Esophagus muscularis mucosa (tissue), 3 donors: Measurements from ENCODE around the gene GLB1L.

Experiments used
- POLR2AphosphoS5 ChIP-seq, 2 donors: sonication (generic); formaldehyde crosslinking; IDR thresholded peaks; one replicate each; pipeline ENCODE4 v1.6.1; 2017; ENCODE audit warnings: antibody characterized with exemption in 2 of 2
- TF ChIP-seq, protein P1 (sequence below), 3 experiments: fragments of 200-600 bp in 2 of 3; fragments of 450-650 bp in 1 of 3; sonication (generic) in 2 of 3; IDR thresholded peaks; one replicate each; pipeline ENCODE4 v1.5.1; 2017 to 2019; ENCODE audit warnings: antibody characterized with exemption in 3 of 3, mild to moderate bottlenecking in 2 of 3, moderate library complexity in 1 of 3

- TF ChIP-seq, protein P1, sequence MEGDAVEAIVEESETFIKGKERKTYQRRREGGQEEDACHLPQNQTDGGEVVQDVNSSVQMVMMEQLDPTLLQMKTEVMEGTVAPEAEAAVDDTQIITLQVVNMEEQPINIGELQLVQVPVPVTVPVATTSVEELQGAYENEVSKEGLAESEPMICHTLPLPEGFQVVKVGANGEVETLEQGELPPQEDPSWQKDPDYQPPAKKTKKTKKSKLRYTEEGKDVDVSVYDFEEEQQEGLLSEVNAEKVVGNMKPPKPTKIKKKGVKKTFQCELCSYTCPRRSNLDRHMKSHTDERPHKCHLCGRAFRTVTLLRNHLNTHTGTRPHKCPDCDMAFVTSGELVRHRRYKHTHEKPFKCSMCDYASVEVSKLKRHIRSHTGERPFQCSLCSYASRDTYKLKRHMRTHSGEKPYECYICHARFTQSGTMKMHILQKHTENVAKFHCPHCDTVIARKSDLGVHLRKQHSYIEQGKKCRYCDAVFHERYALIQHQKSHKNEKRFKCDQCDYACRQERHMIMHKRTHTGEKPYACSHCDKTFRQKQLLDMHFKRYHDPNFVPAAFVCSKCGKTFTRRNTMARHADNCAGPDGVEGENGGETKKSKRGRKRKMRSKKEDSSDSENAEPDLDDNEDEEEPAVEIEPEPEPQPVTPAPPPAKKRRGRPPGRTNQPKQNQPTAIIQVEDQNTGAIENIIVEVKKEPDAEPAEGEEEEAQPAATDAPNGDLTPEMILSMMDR (IDR thresholded peaks at IDR 0.05), result no peak
- no peak for TF ChIP-seq POLR2AphosphoS5 (IDR thresholded peaks at IDR 0.05)
These were observed 23.1 kb upstream of the GLB1L start for GRCh38 chr2:219268294-219268693.
